Posterior vena cava (tissue), 2 donors: ENCODE data around the gene MAST3. TPM values are rescaled to one million over a fixed set of nuclear protein-coding genes. Genes with fewer than 3 reads are reported as not detected.

Experiments
- DNase-seq: peaks from one replicate; pipeline ENCODE4 v3.0.0-alpha.2; 2020; ENCODE audit warnings: low spot score
- intact Hi-C, 2 donors: fragments of 100-400 bp; cut with DNase I; formaldehyde crosslinking; loops; one replicate each; pipeline versions ENCODE4 v1.14.1 to v1.14.2; 2022 to 2023
- total RNA-seq, 2 donors: library from RNA; stranded (reverse); fragmentation: NEBNext Ultra II Directional; extraction: Animal tissue kit (Norgen Biotek cat#: 25700); gene quantifications; one replicate each; pipeline ENCODE4 v1.2.1, GENCODE V29; 2021
- donor health status: DM: yes; HTN: yes; CAD: no.
- donor health status: DM: yes; HTN: yes; CAD: no.

MAST3 gene
- total RNA-seq, 2 donors from 2014 or later: 5.6 to 7.1 TPM

DNA sequence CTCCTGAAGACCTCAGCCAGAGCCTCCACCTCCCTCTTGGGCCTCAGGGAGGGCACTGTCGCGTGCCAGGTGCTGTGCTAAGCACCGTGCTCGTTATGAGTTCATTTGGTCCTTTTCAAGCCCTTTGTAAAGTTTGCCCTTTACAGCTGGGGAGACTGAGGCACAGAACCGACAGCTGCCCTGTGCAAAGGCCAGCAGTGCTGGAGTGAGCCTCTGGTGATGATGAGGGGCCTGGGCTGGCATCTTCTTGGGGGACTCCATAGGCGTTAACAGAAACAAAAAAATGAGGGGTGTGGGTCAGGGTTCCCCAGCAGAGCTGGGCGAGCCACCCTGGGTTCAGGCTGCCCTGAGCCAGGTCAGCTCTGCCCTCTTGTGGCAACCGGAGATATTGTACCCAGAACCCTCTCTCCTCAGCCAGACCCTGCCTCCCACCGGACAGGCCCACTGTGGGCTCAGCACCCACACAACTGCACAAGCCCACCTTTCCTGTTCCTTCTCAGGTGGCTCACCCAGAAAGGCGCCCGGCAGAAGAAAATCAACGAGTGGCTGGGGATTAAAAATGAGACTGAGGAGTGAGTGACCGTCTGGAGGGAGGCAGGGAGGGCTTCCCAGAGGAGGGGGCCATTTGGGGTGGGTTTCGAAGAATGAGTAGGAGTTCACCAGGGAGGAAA, 70.5 kb downstream of the MAST3 start:
- no peak for DNase-seq
- intact Hi-C loops: no loop called here

DNA sequence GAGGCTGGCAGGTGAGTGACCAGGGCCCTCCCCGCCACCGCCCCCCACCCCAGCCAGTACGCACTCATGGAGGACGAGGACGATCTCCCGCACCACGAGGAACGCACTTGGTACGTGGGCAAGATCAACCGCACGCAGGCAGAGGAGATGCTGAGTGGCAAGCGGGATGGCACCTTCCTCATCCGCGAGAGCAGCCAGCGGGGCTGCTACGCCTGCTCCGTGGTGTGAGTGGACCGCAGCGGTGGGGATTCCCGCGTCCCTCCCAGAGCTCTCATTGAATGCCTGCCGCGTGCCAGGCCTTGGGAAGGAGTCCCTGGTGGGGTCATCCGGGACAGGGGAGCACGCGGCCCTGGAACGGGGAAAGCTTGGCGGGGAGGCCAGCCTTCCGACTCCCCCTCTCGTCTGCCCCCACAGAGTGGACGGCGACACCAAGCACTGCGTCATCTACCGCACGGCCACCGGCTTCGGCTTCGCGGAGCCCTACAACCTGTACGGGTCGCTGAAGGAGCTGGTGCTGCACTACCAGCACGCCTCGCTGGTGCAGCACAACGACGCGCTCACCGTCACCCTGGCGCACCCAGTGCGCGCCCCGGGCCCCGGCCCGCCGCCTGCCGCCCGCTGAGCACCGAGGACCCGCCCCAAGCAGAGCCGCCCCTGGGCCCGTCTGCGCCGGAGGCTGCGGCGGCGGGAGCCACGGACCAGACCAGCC, 71.2 kb downstream of the MAST3 start:
- DNase-seq: no peak
- intact Hi-C loops: no loop called here

GRCh38 chr19:18170714-18171255, 73.2 kb downstream of the MAST3 start:
- DNase-seq: no peak
- intact Hi-C loops: no loop called here

GRCh38 chr19:18171605-18172327, 74.2 kb downstream of the MAST3 start:
- no peak for DNase-seq
- intact Hi-C loops: no loop called here

DNA sequence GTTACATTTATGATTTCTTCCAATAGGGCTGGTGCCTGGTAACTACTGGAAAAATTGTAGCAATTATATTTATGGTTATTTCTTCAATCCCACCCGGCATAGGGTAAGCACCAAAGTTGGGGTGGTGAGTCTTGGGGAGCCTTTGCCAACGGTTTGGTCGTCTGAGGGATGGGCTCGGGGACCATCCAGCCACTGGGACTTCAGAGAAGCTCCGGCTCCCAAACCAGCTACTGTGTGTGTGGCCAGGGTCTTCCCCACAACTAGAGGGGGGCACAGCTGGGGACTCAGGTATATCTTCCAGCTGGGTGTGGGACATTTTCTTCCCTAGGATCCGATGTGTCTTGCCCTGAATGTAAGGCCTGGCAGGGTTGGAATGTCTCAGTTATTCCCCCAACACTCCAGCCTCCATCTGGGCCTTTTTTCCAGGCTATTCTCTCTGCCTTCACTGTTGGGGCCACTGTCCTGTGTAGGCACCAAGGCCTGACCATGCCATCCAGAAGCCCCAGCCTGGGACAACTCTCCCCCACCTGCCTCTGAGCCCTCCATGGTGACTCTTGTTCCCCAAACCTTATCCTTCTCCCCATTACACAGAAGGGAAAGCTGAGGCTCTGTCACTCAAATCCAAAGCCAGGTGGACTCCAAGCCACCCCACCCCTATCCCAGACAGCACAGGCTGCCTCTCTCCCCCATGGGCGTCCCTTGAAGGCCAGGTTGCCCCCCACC, 74.9 kb downstream of the MAST3 start:
- no peak for DNase-seq
- intact Hi-C loops: no loop called here

DNA sequence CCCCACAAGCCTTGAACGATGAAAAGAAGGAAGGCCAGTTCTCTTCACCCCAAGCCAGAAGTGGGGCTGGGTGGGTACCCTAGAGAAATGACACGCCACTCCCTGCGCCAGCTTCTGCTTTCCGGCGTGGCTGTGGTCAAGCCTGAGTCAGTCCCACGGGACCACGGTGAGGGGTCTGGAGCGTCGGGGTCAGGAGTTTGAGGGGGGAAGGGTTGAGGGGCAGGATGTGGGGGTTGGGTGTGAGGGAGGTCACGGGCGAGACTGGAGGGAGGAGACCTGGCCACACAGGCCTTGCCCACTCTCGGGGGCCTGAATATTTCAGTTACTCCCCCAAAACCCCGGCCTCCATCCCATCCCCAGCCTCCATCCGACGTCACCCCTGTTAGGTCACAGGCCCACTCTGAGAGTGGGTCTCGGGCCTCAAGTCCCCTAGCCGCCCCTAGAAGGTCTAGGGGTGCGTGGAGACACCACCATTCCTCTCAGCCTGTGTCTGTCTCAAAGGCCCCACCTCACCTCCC, 75.5 kb downstream of the MAST3 start:
- DNase-seq: peak; percentile 94
- intact Hi-C loops: no loop called here

DNA sequence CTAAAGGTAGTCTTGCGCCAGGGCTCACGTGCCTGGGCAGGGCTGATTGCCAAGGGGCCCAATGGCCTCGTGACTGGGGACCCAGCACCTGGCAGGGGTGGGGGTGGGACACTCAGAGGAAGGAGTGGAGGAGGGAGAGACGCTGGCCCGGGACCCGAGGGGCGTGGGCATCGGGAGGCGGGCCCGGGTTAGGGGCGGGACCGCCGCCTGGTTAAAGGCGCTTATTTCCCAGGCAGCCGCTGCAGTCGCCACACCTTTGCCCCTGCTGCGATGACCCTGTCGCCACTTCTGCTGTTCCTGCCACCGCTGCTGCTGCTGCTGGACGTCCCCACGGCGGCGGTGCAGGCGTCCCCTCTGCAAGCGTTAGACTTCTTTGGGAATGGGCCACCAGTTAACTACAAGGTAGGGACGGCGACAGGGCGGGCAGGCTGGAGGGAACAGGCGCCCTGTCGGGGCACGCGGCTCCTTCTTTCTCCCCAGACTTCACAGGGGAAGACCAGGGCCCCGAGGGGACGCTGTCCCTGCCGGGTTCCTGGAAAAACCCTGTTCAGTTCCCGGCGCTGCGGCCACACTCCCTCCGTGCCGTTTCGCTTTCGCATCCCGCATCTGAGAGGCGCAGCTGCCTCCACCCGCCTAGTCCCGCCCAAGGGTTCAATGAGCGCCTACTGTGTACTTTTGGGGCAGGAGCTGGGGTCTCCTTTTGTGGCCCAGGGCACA, 76.2 kb downstream of the MAST3 start, which contains the start of gene IFI30:
IFI30 (plus strand) TSS at position 242 of the 717 bp plus-strand sequence; CDS start at position 271, 29 bp downstream.
- intact Hi-C loops: no loop called here
- DNase-seq: peak; percentile 95

DNA sequence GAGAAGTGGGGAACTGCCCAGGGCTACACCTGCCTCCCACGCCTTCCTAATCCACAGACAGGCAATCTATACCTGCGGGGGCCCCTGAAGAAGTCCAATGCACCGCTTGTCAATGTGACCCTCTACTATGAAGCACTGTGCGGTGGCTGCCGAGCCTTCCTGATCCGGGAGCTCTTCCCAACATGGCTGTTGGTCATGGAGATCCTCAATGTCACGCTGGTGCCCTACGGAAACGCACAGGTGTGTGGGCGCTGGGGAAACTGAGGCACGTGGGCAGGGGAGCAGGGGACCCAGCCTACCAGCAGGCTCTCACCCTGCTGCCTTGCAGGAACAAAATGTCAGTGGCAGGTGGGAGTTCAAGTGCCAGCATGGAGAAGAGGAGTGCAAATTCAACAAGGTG, 77.4 kb downstream of the MAST3 start:
- DNase-seq: no peak
- intact Hi-C loops: no loop called here

DNA sequence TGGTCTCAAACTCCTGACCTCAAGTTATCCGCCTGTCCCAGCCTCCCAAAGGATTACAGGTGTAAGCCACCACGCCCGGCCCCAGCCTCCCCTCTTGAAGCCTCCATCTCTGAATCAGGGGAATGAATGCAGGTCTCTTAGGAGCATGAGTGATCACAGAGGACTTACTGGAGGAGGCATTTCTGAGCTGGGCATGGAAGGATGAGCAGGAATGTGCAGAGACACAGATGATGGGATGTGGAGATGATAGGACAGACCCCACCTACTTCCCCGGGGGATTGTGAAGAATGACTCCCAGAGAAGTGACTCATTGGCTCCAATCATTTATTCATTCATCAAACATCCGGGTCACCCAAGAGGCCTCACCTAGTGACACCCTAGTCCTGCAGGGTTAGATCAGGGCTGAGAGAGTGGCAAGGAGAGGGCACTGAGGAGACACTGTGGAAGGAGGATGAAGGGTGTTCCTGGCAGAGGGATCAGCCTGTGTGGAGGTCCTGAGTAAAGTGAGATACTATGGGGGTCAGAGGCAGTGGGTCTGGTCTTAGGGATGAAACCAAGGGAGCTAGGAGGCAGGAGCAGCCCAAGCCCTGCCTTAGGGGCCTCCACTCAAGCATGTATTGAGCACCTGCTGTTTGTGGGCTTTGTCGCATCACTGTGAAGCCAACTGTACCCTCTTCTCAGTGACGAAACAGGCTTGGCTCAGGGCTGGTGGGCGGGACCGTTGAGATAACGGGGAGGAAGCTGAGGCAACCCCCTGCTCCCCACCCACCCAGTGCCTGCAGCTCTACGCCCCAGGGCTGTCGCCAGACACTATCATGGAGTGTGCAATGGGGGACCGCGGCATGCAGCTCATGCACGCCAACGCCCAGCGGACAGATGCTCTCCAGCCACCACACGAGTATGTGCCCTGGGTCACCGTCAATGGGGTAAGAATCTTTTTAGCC, 79.1 kb downstream of the MAST3 start:
- no peak for DNase-seq
- intact Hi-C loops: no loop called here

GRCh38 chr19:18179957-18180356, 82.4 kb downstream of the MAST3 start:
- DNase-seq: no peak
- intact Hi-C loops: no loop called here

DNA sequence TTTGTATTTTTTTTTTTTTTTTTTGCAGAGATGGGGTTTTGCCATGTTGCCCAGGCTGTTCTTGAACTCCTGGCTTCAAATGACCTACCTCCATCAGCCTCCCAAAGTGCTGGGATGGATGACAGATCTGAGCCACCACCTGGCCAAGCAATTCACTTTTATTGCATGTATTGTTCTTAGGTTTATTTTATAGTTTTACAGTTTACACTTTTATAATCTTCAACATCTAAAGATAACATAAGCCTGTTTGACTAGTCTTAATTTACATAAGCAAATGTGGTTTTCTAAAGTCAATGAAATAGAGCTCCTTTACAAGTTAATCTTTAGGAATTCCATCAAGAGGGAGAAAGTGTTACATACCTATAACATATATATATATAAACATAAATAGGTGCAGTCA, 86.0 kb downstream of the MAST3 start:
- intact Hi-C loops: no loop called here
- DNase-seq: no peak

- intact Hi-C loops: no loop called here
- no peak for DNase-seq
These were observed 88.0 kb downstream of the MAST3 start for GRCh38 chr19:18185538-18185937.

GRCh38 chr19:18190278-18190677, 92.7 kb downstream of the MAST3 start:
- DNase-seq: no peak
- intact Hi-C loops: no loop called here

DNA sequence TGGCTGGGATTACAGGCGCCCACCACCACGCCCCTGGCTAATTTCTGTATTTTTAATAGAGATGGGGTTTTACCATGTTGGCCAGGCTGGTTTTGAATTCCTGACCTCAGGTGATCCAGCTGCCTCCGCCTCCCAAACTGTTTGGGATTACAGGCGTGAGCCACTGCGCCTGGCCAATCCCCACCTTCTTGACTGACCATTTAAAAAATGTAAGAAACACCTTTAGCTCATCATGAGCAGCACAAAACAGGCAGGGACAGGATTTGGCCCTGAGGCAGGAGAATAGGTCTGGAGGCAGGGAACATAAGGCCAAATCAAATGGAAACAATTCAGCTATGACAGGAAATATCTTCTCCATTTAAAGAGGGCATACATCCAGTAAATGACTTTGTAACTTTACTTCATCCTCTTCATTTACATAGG, 94.1 kb downstream of the MAST3 start:
- intact Hi-C loops: no loop called here

DNA sequence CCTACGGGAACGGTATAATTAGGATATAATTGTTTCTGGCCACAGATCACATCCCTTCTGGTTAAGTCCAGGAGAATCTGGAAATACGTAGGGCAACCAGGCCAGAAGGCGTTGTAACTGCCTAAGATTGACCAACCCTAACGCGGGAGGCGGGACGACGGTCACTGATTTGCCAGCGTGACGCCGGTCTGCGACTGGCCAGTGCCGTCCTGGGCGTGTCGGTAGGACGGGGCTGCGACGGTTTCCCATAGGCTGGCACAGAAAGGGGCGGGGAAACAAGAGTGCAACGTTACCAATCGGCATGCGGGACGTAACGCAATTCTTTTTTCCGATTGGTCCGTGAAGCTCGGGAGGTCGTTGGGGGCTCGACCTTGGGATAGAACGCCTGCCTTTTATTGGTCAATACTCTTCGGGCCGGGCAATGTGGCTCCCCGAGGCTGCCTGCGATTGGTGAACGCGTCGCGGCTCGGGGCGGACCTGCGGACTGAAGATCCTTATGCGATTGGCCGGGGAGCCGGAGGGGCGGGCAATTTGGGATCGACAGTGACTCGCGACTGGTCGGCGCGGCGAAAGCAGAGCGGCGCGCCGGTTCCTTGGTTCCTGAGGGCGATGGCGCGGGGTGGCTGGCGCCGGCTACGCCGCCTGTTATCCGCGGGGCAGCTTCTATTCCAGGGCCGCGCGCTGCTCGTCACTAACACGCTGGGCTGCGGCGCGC, 95.3 kb downstream of the MAST3 start, which contains the start of gene MPV17L2:
MPV17L2 (plus strand) TSS at position 546 of the 715 bp plus-strand sequence; CDS start at position 610, 64 bp downstream.
- intact Hi-C loops: no loop called here
- peak; percentile 100 for DNase-seq

More for the DNA sequence above, 94.1 kb downstream of the MAST3 start:
- DNase-seq: no peak

GRCh38 chr19:18193388-18194180, 96.0 kb downstream of the MAST3 start:
- intact Hi-C loops: no loop called here
- no peak for DNase-seq
